ENCODE results near the gene MARK3. TPM values are rescaled to one million over a fixed set of nuclear protein-coding genes. Genes with fewer than 3 reads are reported as not detected.

MARK3 gene
- total and polyA plus RNA-seq, 10 of the 15 experiments (the other 5 are each of a cell fraction or from before 2014, with no cell fraction given) = 10.7 to 75.1 (median 41.4) TPM

DNA sequence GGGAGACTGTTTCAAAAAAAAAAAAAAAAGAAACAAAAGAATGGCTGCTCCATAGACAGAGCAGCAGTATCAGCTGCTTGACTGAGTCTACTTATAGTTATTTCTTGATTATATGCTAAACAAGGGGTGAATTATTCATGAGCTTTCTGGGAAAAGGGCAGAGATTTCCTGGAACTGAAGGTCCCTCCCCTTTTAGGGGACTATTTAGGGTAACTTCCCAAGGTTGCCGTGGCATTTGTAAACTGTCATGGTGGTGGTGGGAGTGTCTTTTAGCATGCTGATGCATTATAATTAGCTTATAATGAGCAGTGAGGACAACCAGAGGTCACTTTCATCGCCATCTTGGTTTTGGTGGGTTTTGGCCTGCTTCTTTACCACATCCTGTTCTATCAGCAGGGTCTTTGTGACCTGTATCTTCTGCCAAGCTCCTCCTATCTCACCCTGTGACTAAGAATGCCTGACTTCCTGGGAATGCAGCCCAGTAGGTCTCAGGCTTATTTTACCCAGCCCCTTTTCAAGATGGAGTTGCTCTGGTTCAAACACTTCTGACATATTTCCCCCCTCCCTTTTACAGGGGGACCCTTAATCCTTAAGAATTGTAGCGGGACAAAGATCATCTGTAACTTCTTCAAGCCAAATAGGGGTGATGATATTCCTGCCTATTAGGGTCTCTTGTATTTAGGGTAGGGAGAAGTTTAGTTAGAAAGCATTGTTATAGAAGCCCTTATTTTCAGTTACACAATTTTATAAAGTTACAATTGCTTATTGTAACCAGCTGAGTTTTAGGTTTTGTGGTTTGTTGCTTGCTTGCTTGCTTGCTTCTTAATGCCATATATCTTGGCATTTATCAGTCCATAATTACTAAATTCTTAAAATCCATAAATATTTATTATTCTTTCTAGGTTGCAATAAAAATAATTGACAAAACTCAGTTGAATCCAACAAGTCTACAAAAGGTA, 42.5 kb downstream of the MARK3 start (continued):
- TF ChIP-seq, protein P1, sequence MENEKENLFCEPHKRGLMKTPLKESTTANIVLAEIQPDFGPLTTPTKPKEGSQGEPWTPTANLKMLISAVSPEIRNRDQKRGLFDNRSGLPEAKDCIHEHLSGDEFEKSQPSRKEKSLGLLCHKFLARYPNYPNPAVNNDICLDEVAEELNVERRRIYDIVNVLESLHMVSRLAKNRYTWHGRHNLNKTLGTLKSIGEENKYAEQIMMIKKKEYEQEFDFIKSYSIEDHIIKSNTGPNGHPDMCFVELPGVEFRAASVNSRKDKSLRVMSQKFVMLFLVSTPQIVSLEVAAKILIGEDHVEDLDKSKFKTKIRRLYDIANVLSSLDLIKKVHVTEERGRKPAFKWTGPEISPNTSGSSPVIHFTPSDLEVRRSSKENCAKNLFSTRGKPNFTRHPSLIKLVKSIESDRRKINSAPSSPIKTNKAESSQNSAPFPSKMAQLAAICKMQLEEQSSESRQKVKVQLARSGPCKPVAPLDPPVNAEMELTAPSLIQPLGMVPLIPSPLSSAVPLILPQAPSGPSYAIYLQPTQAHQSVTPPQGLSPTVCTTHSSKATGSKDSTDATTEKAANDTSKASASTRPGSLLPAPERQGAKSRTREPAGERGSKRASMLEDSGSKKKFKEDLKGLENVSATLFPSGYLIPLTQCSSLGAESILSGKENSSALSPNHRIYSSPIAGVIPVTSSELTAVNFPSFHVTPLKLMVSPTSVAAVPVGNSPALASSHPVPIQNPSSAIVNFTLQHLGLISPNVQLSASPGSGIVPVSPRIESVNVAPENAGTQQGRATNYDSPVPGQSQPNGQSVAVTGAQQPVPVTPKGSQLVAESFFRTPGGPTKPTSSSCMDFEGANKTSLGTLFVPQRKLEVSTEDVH (IDR thresholded peaks at IDR 0.05; ENCODE audit: low read depth, partially characterized antibody) = no peak
- TF ChIP-seq BHLHE40 (IDR thresholded peaks at IDR 0.05; ENCODE audit: borderline replicate concordance in 1 of 2, low read depth in 2 of 2, low read length in 1 of 2) (no peak), FOXM1 (IDR thresholded peaks at IDR 0.05; ENCODE audit: low read depth, low read length) (no peak), FOS (IDR thresholded peaks at IDR 0.05; ENCODE audit: borderline replicate concordance, extremely low read depth, insufficient read length) (no peak), BMI1 (IDR thresholded peaks at IDR 0.05; ENCODE audit: borderline replicate concordance) (no peak), TBL1XR1 (IDR thresholded peaks at IDR 0.05; ENCODE audit: low read depth, low read length) (no peak), TARDBP (IDR thresholded peaks at IDR 0.05; ENCODE audit: borderline replicate concordance) (no peak), CHD2 (IDR thresholded peaks at IDR 0.05; ENCODE audit: borderline replicate concordance, low read depth, low read length) (no peak), POLR2A (IDR thresholded peaks at IDR 0.05; ENCODE audit: low read depth, low read length) (no peak), REST (IDR thresholded peaks at IDR 0.05; ENCODE audit: low read depth, low read length) (no peak), CREM (IDR thresholded peaks at IDR 0.05; ENCODE audit: low read depth) (no peak), BACH1 (IDR thresholded peaks at IDR 0.05; ENCODE audit: borderline replicate concordance) (no peak), CHD1 (IDR thresholded peaks at IDR 0.05; ENCODE audit: low read depth, low read length) (no peak)
- TF ChIP-seq, protein P2, sequence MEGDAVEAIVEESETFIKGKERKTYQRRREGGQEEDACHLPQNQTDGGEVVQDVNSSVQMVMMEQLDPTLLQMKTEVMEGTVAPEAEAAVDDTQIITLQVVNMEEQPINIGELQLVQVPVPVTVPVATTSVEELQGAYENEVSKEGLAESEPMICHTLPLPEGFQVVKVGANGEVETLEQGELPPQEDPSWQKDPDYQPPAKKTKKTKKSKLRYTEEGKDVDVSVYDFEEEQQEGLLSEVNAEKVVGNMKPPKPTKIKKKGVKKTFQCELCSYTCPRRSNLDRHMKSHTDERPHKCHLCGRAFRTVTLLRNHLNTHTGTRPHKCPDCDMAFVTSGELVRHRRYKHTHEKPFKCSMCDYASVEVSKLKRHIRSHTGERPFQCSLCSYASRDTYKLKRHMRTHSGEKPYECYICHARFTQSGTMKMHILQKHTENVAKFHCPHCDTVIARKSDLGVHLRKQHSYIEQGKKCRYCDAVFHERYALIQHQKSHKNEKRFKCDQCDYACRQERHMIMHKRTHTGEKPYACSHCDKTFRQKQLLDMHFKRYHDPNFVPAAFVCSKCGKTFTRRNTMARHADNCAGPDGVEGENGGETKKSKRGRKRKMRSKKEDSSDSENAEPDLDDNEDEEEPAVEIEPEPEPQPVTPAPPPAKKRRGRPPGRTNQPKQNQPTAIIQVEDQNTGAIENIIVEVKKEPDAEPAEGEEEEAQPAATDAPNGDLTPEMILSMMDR (IDR thresholded peaks at IDR 0.05 in 2 of 3, conservative IDR thresholded peaks at IDR 0.05 in 1 of 3; ENCODE audit: control insufficient read depth in 2 of 3, extremely low read depth in 1 of 3, insufficient read depth in 1 of 3, low read depth in 3 of 3, low read length in 3 of 3) = no peak
- TF ChIP-seq, protein P3, sequence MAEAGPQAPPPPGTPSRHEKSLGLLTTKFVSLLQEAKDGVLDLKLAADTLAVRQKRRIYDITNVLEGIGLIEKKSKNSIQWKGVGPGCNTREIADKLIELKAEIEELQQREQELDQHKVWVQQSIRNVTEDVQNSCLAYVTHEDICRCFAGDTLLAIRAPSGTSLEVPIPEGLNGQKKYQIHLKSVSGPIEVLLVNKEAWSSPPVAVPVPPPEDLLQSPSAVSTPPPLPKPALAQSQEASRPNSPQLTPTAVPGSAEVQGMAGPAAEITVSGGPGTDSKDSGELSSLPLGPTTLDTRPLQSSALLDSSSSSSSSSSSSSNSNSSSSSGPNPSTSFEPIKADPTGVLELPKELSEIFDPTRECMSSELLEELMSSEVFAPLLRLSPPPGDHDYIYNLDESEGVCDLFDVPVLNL (IDR thresholded peaks at IDR 0.05; ENCODE audit: low read depth, low read length) = no peak

All from GM12878 (cell line).